HCT116 (cell line): ENCODE measurements around the gene GALNT13. TPM values are rescaled to one million over a fixed set of nuclear protein-coding genes. Genes with fewer than 3 reads are reported as not detected.

ENCODE experiments used
- ATAC-seq: fragments of 200-7000 bp; cut with Tn5 transposase; 2 replicates; pipeline ENCODE4 v1.9.1; 2020; ENCODE audit warnings: mild to moderate bottlenecking, moderate library complexity
- BruUV-seq: library from RNA; stranded (reverse); fragments of 400-500 nt; replicated peaks from 2 replicates; lab custom pipeline; 2021; lab: Mats Ljungman, UMichigan
- CTCF ChIA-PET: fragments of 300-600 bp; sonication (Branson Sonifier 250); formaldehyde crosslinking; loops from one replicate; lab custom pipeline; 2021; ENCODE audit warnings: antibody characterized with exemption; lab: Charles Lee
- POLR2A ChIA-PET: fragments of 300-600, 350-600 bp; sonication (Branson Sonifier 250); formaldehyde crosslinking; loops from one replicate; lab custom pipeline; 2021; ENCODE audit warnings: antibody characterized with exemption; lab: Charles Lee
- RAD21 ChIA-PET, 2 experiments: fragments of 300-600 bp; sonication (Branson Sonifier 250); formaldehyde crosslinking; loops; one replicate each; lab custom pipeline; 2023; ENCODE audit warnings: low total read pairs in 2 of 2; ENCODE audit not compliant: uncharacterized antibody in 2 of 2, unreplicated experiment in 2 of 2, low non-redundant PET in 1 of 2; lab: Charles Lee
- DNase-seq: peaks from one replicate; pipeline ENCODE4 v3.0.0-alpha.2; 2010; ENCODE audit warnings: low read depth, low spot score
- H2AFZ ChIP-seq: fragments of 200-600 bp; shearing (Covaris generic), sonication (generic); 2 replicates; pipeline ENCODE4 v1.6.1; 2017; ENCODE audit warnings: low read depth, mixed run types, mixed read lengths, antibody characterized with exemption, low read length; ENCODE audit not compliant: poor library complexity, severe bottlenecking
- H3K27ac ChIP-seq: 2 replicates; pipeline ENCODE4 v1.5.1; 2012; ENCODE audit warnings: low read depth, low read length
- H3K27me3 ChIP-seq: fragments of 200-600 bp; sonication (generic); 2 replicates; pipeline ENCODE4 v1.6.1; 2016; ENCODE audit warnings: mixed run types, low read length, mixed read lengths; ENCODE audit not compliant: insufficient read depth
- H3K36me3 ChIP-seq, 2 experiments: fragments of 200-500 bp in 1 of 2; fragments of 200-600 bp in 1 of 2; sonication (Bioruptor generic) in 1 of 2; sonication (generic) in 1 of 2; 2 replicates each; pipeline versions ENCODE4 v1.5.1 to v1.6.1; 2014 to 2016; ENCODE audit warnings: low read length in 2 of 2, inconsistent platforms in 1 of 2, mixed read lengths in 1 of 2, mixed run types in 1 of 2; ENCODE audit not compliant: insufficient read depth in 2 of 2, control insufficient read depth in 1 of 2
- H3K4me1 ChIP-seq, 2 experiments: fragments of 200-600 bp in 1 of 2; sonication (generic) in 1 of 2; 2 replicates each; pipeline versions ENCODE4 v1.5.1 to v1.6.1; 2012 to 2017; ENCODE audit warnings: low read length in 2 of 2, inconsistent platforms in 1 of 2, mild to moderate bottlenecking in 1 of 2, mixed read lengths in 1 of 2, mixed run types in 1 of 2, moderate library complexity in 1 of 2; ENCODE audit not compliant: insufficient read depth in 2 of 2, control insufficient read depth in 1 of 2
- H3K4me2 ChIP-seq: fragments of 200-600 bp; sonication (generic); 2 replicates; pipeline ENCODE4 v1.6.1; 2017; ENCODE audit warnings: mixed run types, low read length, mixed read lengths
- H3K4me3 ChIP-seq, 2 experiments: fragments of 200-600 bp in 1 of 2; sonication (generic) in 1 of 2; replicated peaks in 1 of 2; 2 replicates each; pipeline ENCODE4 v1.5.1; 2011 to 2016; ENCODE audit warnings: low read length in 2 of 2, control low read depth in 1 of 2, low read depth in 1 of 2, mild to moderate bottlenecking in 1 of 2, mixed read lengths in 1 of 2, mixed run types in 1 of 2
- H3K79me2 ChIP-seq: fragments of 200-600 bp; sonication (generic); 2 replicates; pipeline ENCODE4 v1.6.1; 2017; ENCODE audit warnings: mild to moderate bottlenecking, mixed run types, low read length, moderate library complexity, mixed read lengths; ENCODE audit not compliant: insufficient read depth
- H3K9ac ChIP-seq: fragments of 200-600 bp; sonication (generic); 2 replicates; pipeline ENCODE4 v1.6.1; 2016; ENCODE audit warnings: low read length, mixed read lengths
- H3K9me2 ChIP-seq: fragments of 200-600 bp; sonication (generic), shearing (Covaris generic); 2 replicates; pipeline ENCODE4 v1.6.1; 2017; ENCODE audit warnings: mixed run types, mild to moderate bottlenecking, moderate library complexity; ENCODE audit not compliant: insufficient read depth
- H3K9me3 ChIP-seq, 2 experiments: fragments of 200-500 bp in 1 of 2; fragments of 200-600 bp in 1 of 2; sonication (Bioruptor generic) in 1 of 2; sonication (generic) in 1 of 2; 2 replicates each; pipeline ENCODE4 v1.6.1; 2014 to 2017; ENCODE audit warnings: low read length in 2 of 2, mixed read lengths in 2 of 2, inconsistent platforms in 1 of 2, low read depth in 1 of 2, mild to moderate bottlenecking in 1 of 2, mixed run types in 1 of 2, moderate library complexity in 1 of 2; ENCODE audit not compliant: control insufficient read depth in 1 of 2, insufficient read depth in 1 of 2
- H4K20me1 ChIP-seq: fragments of 200-600 bp; sonication (generic), shearing (Covaris generic); 2 replicates; pipeline ENCODE4 v1.6.1; 2017; ENCODE audit warnings: mixed run types, mild to moderate bottlenecking, moderate library complexity; ENCODE audit not compliant: insufficient read depth
- CBX3 ChIP-seq: IDR thresholded peaks from 2 replicates; pipeline ENCODE4 v1.6.1; 2012; ENCODE audit warnings: low read depth
- CEBPB ChIP-seq: IDR thresholded peaks from 2 replicates; pipeline ENCODE4 v1.6.1; 2012; ENCODE audit warnings: low read depth
- ELF1 ChIP-seq: IDR thresholded peaks from 2 replicates; pipeline ENCODE4 v1.6.1; 2012; ENCODE audit warnings: low read depth, borderline replicate concordance
- EZH2 ChIP-seq: fragments of 200-600 bp; sonication (generic); IDR thresholded peaks from 2 replicates; pipeline ENCODE4 v1.6.1; 2017; ENCODE audit warnings: antibody characterized with exemption, mixed run types
- EZH2phosphoT487 ChIP-seq: fragments of 200-600 bp; IDR thresholded peaks from 2 replicates; pipeline ENCODE4 v1.6.1; 2018; ENCODE audit warnings: antibody characterized with exemption, borderline replicate concordance
- RAD21 ChIP-seq: IDR thresholded peaks from 2 replicates; pipeline ENCODE4 v1.6.1; 2012; ENCODE audit warnings: low read depth, mild to moderate bottlenecking
- ZFX ChIP-seq: fragments of 450-650 bp; IDR thresholded peaks from 2 replicates; pipeline ENCODE4 v1.6.1; 2017
- intact Hi-C: fragments of 100-400 bp; cut with micrococcal nuclease; formaldehyde crosslinking; loops from 2 replicates; pipeline ENCODE4 v1.10.0; 2022
- total RNA-seq: library from RNA; stranded (reverse); gene quantifications from one replicate; pipeline ENCODE4 v1.2.1, GENCODE V29; 2021; ENCODE audit not compliant: unreplicated experiment
- TF ChIP-seq, protein P1 (sequence below): IDR thresholded peaks from 2 replicates; pipeline ENCODE4 v1.6.1; 2012
- TF ChIP-seq, protein P2 (sequence below): IDR thresholded peaks from 2 replicates; pipeline ENCODE4 v1.6.1; 2012
- TF ChIP-seq, protein P3 (sequence below): IDR thresholded peaks from 2 replicates; pipeline ENCODE4 v1.6.1; 2011; ENCODE audit warnings: mild to moderate bottlenecking, low read length, moderate library complexity; ENCODE audit not compliant: insufficient replicate concordance; ENCODE audit errors: extremely low read depth

GALNT13 gene
- total RNA-seq, 1 experiment from 2014 or later = 0.44 TPM

DNA sequence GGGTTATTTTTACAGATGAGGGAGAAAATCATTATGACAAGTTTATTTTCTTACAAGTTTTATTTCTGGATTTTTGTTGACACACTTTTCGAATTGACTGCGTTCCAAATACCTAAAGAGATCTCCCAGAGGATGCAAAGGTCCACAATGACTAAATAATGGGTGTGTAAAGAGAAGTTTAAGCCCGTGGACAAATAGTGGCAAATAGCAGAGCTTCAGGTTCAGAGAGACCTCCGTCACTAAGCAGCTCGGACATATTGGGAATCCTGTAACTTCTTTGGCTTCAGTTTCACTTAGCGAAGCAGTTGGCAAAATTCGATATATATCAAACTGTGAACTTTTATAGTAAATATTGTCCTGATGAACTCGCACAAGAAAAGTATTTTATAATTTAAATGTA, 556.3 kb downstream of the GALNT13 start:
- no peak overlapping the region for H2AFZ ChIP-seq
- DNase-seq (no peak), ATAC-seq (no peak)
- no TSS peak for BruUV-seq
- H3K36me3 ChIP-seq = no peaks in the 10 kb centered on the region
- H3K9me2 ChIP-seq = no peaks in the 10 kb centered on the region
- no peak overlapping the region for H3K9ac ChIP-seq
- no peak overlapping the region for H3K4me3 ChIP-seq
- H3K9me3 ChIP-seq = no peaks in the 10 kb centered on the region
- no peaks in the 10 kb centered on the region for H3K79me2 ChIP-seq
- POLR2A ChIA-PET = no interaction called here
- no peak overlapping the region for H3K27ac ChIP-seq
- H3K4me1 ChIP-seq = no peaks in the 10 kb centered on the region
- TF ChIP-seq EZH2 (no peak), RAD21 (no peak), ZFX (no peak), EZH2phosphoT487 (no peak), CEBPB (no peak), ELF1 (no peak), CBX3 (no peak)
- TF ChIP-seq, protein P1, sequence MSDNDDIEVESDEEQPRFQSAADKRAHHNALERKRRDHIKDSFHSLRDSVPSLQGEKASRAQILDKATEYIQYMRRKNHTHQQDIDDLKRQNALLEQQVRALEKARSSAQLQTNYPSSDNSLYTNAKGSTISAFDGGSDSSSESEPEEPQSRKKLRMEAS = no peak
- TF ChIP-seq, protein P2, sequence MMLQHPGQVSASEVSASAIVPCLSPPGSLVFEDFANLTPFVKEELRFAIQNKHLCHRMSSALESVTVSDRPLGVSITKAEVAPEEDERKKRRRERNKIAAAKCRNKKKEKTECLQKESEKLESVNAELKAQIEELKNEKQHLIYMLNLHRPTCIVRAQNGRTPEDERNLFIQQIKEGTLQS = no peak
- TF ChIP-seq, protein P3, sequence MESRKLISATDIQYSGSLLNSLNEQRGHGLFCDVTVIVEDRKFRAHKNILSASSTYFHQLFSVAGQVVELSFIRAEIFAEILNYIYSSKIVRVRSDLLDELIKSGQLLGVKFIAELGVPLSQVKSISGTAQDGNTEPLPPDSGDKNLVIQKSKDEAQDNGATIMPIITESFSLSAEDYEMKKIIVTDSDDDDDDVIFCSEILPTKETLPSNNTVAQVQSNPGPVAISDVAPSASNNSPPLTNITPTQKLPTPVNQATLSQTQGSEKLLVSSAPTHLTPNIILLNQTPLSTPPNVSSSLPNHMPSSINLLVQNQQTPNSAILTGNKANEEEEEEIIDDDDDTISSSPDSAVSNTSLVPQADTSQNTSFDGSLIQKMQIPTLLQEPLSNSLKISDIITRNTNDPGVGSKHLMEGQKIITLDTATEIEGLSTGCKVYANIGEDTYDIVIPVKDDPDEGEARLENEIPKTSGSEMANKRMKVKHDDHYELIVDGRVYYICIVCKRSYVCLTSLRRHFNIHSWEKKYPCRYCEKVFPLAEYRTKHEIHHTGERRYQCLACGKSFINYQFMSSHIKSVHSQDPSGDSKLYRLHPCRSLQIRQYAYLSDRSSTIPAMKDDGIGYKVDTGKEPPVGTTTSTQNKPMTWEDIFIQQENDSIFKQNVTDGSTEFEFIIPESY = no peak
- H3K4me2 ChIP-seq = no peak overlapping the region
- intact Hi-C loops = no loop called here
- H3K27me3 ChIP-seq = no peaks in the 10 kb centered on the region
- no peaks in the 10 kb centered on the region for H4K20me1 ChIP-seq
- RAD21 ChIA-PET = no interaction called here
- CTCF ChIA-PET = no interaction called here
